Upper lobe of right lung (tissue), 1 donor: ENCODE measurements around the gene SAFB. TPM values are rescaled to one million over a fixed set of nuclear protein-coding genes. Genes with fewer than 3 reads are reported as not detected.

Experiments used
- ATAC-seq: fragments of 200-7000 bp; cut with Tn5 transposase; one replicate; pipeline ENCODE4 v1.9.1; 2020; ENCODE audit warnings: mild to moderate bottlenecking, moderate library complexity
- DNase-seq: peaks from one replicate; pipeline ENCODE4 v3.0.0-alpha.2; 2020
- H3K27ac ChIP-seq: fragments of 200-600 bp; one replicate; pipeline ENCODE4 v1.8.0; 2022
- H3K27me3 ChIP-seq: fragments of 200-600 bp; one replicate; pipeline ENCODE4 v1.8.0; 2022; ENCODE audit warnings: mild to moderate bottlenecking
- H3K36me3 ChIP-seq: fragments of 200-600 bp; one replicate; pipeline ENCODE4 v1.8.0; 2022
- H3K4me1 ChIP-seq: fragments of 200-600 bp; one replicate; pipeline ENCODE4 v1.8.0; 2022
- H3K4me3 ChIP-seq: fragments of 200-600 bp; one replicate; pipeline ENCODE4 v1.8.0; 2022; ENCODE audit warnings: mild to moderate bottlenecking
- H3K9me3 ChIP-seq: fragments of 200-600 bp; one replicate; pipeline ENCODE4 v1.8.0; 2022
- intact Hi-C: fragments of 100-400 bp; cut with DNase I; formaldehyde crosslinking; loops from one replicate; pipeline ENCODE4 v1.11.0; 2022
- total RNA-seq: library from RNA; stranded (reverse); fragmentation: NEBNext Ultra II Directional; extraction: Animal tissue kit (Norgen Biotek cat#: 25700); gene quantifications from one replicate; pipeline ENCODE4 v1.2.1, GENCODE V29; 2021
- TF ChIP-seq, protein P1 (sequence below): fragments of 200-600 bp; IDR thresholded peaks from one replicate; pipeline ENCODE4 v1.8.0; 2022; ENCODE audit warnings: antibody characterized with exemption
- donor health status: DM: no; HTN: yes; CAD: no; lungs with severe emphysema.

Gene SAFB
- total RNA-seq, 1 donor from 2014 or later: 71.9 TPM

- H3K27me3 ChIP-seq: no peaks in the 10 kb centered on the region
- TF ChIP-seq, protein P1, sequence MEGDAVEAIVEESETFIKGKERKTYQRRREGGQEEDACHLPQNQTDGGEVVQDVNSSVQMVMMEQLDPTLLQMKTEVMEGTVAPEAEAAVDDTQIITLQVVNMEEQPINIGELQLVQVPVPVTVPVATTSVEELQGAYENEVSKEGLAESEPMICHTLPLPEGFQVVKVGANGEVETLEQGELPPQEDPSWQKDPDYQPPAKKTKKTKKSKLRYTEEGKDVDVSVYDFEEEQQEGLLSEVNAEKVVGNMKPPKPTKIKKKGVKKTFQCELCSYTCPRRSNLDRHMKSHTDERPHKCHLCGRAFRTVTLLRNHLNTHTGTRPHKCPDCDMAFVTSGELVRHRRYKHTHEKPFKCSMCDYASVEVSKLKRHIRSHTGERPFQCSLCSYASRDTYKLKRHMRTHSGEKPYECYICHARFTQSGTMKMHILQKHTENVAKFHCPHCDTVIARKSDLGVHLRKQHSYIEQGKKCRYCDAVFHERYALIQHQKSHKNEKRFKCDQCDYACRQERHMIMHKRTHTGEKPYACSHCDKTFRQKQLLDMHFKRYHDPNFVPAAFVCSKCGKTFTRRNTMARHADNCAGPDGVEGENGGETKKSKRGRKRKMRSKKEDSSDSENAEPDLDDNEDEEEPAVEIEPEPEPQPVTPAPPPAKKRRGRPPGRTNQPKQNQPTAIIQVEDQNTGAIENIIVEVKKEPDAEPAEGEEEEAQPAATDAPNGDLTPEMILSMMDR: no peak
- no peak overlapping the region for H3K4me3 ChIP-seq
- intact Hi-C loops: no loop called here
- peaks cover 87% of the 10 kb centered on the region for H3K36me3 ChIP-seq
- H3K4me1 ChIP-seq: no peaks in the 10 kb centered on the region
- ATAC-seq: peak; percentile 6
- H3K9me3 ChIP-seq: no peaks in the 10 kb centered on the region
- H3K27ac ChIP-seq: no peak overlapping the region
- DNase-seq: no peak
These were observed 85.0 kb downstream of the SAFB start for GRCh38 chr19:5707576-5708575.

DNA sequence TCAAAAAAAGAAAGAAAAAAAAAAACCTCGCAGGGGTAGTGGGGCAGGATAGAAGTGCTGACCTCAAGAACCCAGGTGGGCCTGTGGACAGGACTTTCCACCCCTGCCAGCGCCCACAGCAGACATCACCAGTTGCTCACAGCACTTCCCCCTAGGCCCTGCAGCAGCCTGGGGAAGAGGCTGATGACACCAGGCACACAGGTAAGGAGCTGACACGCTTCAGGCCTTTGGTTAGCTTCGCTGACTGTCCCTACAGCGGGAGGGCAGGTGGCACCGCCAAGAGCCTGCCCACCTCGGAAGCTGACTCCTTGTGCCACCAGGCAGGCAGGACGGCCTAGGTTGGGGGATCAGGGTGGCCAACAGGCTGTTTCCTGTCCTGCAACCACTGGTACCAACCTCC is 88.1 kb downstream of the SAFB start:
- TF ChIP-seq, protein P1: no peak

DNA sequence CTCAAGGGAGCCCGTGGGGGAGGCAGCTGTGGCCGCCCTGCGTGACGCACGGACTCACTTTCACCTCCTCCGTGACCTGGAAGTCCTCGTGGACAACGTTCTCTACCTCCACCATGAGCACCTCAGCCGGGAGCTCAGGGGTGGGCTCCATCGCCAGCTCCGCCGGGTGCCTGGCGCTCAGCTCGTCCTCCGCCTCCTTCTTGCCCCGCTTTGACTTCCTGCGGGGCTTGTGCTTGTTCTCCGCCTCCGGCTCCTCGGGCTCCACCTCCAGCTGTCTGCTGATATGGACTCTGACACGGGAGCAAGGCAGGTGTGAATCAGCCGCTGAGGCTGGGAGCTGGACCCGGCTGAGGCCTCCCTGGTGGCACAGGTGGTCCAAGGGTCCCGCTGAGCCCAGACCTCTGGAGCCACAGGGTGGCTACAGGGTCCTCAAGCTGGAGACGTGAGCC is 88.9 kb downstream of the SAFB start:
- Histone ChIP-seq H3K9me3 (no peaks in the 10 kb centered on the region), H3K36me3 (peaks cover 65% of the 10 kb centered on the region), H3K4me1 (no peaks in the 10 kb centered on the region), H3K27me3 (no peaks in the 10 kb centered on the region), H3K4me3 (no peak overlapping the region), H3K27ac (no peak overlapping the region)
- intact Hi-C loops: no loop called here
- TF ChIP-seq, protein P1: no peak
- DNase-seq: no peak
- no peak for ATAC-seq

More for the DNA sequence above, 88.1 kb downstream of the SAFB start:
- no peak overlapping the region for H3K27ac ChIP-seq
- no peaks in the 10 kb centered on the region for H3K4me1 ChIP-seq
- H3K9me3 ChIP-seq: no peaks in the 10 kb centered on the region
- DNase-seq (no peak), ATAC-seq (no peak)
- H3K36me3 ChIP-seq: peaks cover 72% of the 10 kb centered on the region
- no peaks in the 10 kb centered on the region for H3K27me3 ChIP-seq
- intact Hi-C loops: no loop called here
- H3K4me3 ChIP-seq: no peak overlapping the region

DNA sequence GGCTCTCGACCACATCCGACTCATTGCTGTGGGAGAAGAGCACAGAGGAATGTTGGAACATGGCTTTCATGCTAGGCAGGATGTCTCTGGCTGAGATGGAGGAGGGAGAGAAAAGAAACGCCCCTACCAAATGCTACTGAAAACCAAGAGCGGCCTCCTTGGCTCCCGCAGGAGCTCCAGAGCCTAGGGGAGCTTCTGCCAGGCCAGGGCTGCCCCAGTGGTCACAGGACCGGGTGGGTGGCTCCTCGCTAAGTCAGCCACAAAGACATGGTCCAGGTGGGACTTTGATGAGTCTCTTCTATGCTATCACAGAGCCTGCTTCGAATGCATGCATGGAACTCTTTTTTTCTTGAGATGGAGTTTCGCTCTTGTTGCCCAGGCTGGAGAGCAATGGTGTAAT is 90.3 kb downstream of the SAFB start:
- Histone ChIP-seq H3K4me1 (peaks cover 3% of the 10 kb centered on the region), H3K36me3 (peaks cover 50% of the 10 kb centered on the region), H3K27ac (no peak overlapping the region), H3K9me3 (no peaks in the 10 kb centered on the region), H3K4me3 (no peak overlapping the region), H3K27me3 (no peaks in the 10 kb centered on the region)
- DNase-seq (no peak), ATAC-seq (no peak)
- TF ChIP-seq, protein P1: no peak
- intact Hi-C loops: no loop called here

DNA sequence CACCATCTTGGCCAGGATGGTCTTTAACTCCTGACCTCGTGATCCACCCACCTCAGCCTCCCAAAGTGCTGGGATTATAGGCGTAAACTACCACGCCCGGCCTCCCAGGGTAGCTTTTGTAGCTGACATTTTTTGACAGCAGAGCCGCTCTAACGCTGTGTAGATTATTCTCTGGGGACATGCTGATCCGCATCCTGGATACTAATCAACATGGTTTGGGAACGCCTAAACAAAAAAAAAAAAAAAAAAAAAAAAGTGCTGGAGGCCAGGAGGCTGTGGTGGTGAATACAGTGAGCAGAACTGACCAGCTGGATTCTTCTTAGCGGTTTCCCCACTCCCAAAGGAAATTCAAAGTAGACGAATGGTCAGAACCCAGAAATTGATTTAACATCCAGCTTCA is 91.9 kb downstream of the SAFB start:
- intact Hi-C loops: no loop called here
- H3K36me3 ChIP-seq: peaks cover 45% of the 10 kb centered on the region
- no peak for ATAC-seq

More for the DNA sequence above, 91.9 kb downstream of the SAFB start:
- H3K9me3 ChIP-seq: no peaks in the 10 kb centered on the region
- H3K4me1 ChIP-seq: peaks cover 13% of the 10 kb centered on the region
- TF ChIP-seq, protein P1: no peak
- no peaks in the 10 kb centered on the region for H3K27me3 ChIP-seq
- no peak overlapping the region for H3K4me3 ChIP-seq
- no peak for DNase-seq
- no peak overlapping the region for H3K27ac ChIP-seq
